H9 (cell line): ENCODE data around the gene PHAX. TPM values are rescaled to one million over a fixed set of nuclear protein-coding genes. Genes with fewer than 3 reads are reported as not detected.

Source experiments
- DNase-seq: peaks from one replicate; pipeline ENCODE4 v3.0.0-alpha.2; 2017
- H2AFZ ChIP-seq: one replicate; pipeline ENCODE4 v1.6.1; 2013; ENCODE audit warnings: mild to moderate bottlenecking, low read length, control low read depth, moderate library complexity
- H2AK5ac ChIP-seq: 2 replicates; pipeline ENCODE4 v1.6.1; 2013; ENCODE audit warnings: low read length, control low read depth, mixed read lengths; ENCODE audit not compliant: insufficient read length
- H2BK120ac ChIP-seq: one replicate; pipeline ENCODE4 v1.6.1; 2013; ENCODE audit warnings: low read depth, mild to moderate bottlenecking, low read length, control low read depth, inconsistent platforms; ENCODE audit not compliant: poor library complexity, severe bottlenecking
- H2BK12ac ChIP-seq: 2 replicates; pipeline ENCODE4 v1.6.1; 2013; ENCODE audit warnings: low read length, control low read depth, mixed read lengths, low read depth; ENCODE audit not compliant: insufficient read length
- H2BK15ac ChIP-seq: 2 replicates; pipeline ENCODE4 v1.6.1; 2013; ENCODE audit warnings: low read depth, low read length, control low read depth
- H2BK20ac ChIP-seq: one replicate; pipeline ENCODE4 v1.6.1; 2013; ENCODE audit warnings: low read depth, mild to moderate bottlenecking, low read length, control low read depth, inconsistent platforms; ENCODE audit not compliant: poor library complexity, severe bottlenecking
- H2BK5ac ChIP-seq: 2 replicates; pipeline ENCODE4 v1.6.1; 2013; ENCODE audit warnings: low read length, control low read depth, mixed read lengths; ENCODE audit not compliant: insufficient read length
- H3K14ac ChIP-seq: 2 replicates; pipeline ENCODE4 v1.6.1; 2013; ENCODE audit warnings: low read length, control low read depth; ENCODE audit not compliant: insufficient read depth
- H3K18ac ChIP-seq: 2 replicates; pipeline ENCODE4 v1.6.1; 2013; ENCODE audit warnings: low read depth, mild to moderate bottlenecking, mixed read lengths, low read length, control low read depth; ENCODE audit not compliant: insufficient read length
- H3K23ac ChIP-seq: 2 replicates; pipeline ENCODE4 v1.6.1; 2013; ENCODE audit warnings: low read length, control low read depth, mixed read lengths, low read depth; ENCODE audit not compliant: insufficient read length
- H3K23me2 ChIP-seq: 2 replicates; pipeline ENCODE4 v1.6.1; 2013; ENCODE audit warnings: low read depth, mild to moderate bottlenecking, mixed read lengths, low read length, control low read depth; ENCODE audit not compliant: insufficient read length, poor library complexity, severe bottlenecking
- H3K27ac ChIP-seq: 2 replicates; pipeline ENCODE4 v1.5.1; 2013; ENCODE audit warnings: low read length, control low read depth, mixed read lengths, low read depth; ENCODE audit not compliant: insufficient read length
- H3K27me3 ChIP-seq: 2 replicates; pipeline ENCODE4 v1.6.1; 2013; ENCODE audit warnings: low read length, control low read depth, inconsistent platforms; ENCODE audit not compliant: insufficient read depth
- H3K4ac ChIP-seq: 2 replicates; pipeline ENCODE4 v1.6.1; 2013; ENCODE audit warnings: low read depth, mild to moderate bottlenecking, control low read depth, inconsistent platforms, low read length, moderate library complexity
- H3K4me1 ChIP-seq: 2 replicates; pipeline ENCODE4 v1.6.1; 2013; ENCODE audit warnings: low read length, control low read depth, inconsistent platforms; ENCODE audit not compliant: insufficient read depth
- H3K4me2 ChIP-seq: 2 replicates; pipeline ENCODE4 v1.6.1; 2013; ENCODE audit warnings: low read length, control low read depth, mixed read lengths; ENCODE audit not compliant: insufficient read length, insufficient read depth
- H3K56ac ChIP-seq: 2 replicates; pipeline ENCODE4 v1.6.1; 2013; ENCODE audit warnings: low read depth, mild to moderate bottlenecking, mixed read lengths, low read length, control low read depth; ENCODE audit not compliant: insufficient read length
- H3K79me1 ChIP-seq: 2 replicates; pipeline ENCODE4 v1.6.1; 2013; ENCODE audit warnings: low read depth, mild to moderate bottlenecking, moderate library complexity, low read length, control low read depth, inconsistent platforms; ENCODE audit not compliant: insufficient read depth, poor library complexity, severe bottlenecking
- H3K79me2 ChIP-seq: 2 replicates; pipeline ENCODE4 v1.6.1; 2013; ENCODE audit warnings: low read length, control low read depth, inconsistent platforms; ENCODE audit not compliant: insufficient read depth
- H3K9ac ChIP-seq: 2 replicates; pipeline ENCODE4 v1.6.1; 2013; ENCODE audit warnings: low read length, control low read depth, mixed read lengths; ENCODE audit not compliant: insufficient read length; ENCODE audit errors: extremely low read depth
- H3K9me3 ChIP-seq: one replicate; pipeline ENCODE4 v1.6.1; 2013; ENCODE audit warnings: low read depth, low read length, inconsistent platforms; ENCODE audit not compliant: control insufficient read depth
- H3T11ph ChIP-seq: one replicate; pipeline ENCODE4 v1.6.1; 2013; ENCODE audit warnings: mild to moderate bottlenecking, low read length, control low read depth, inconsistent platforms
- H4K20me1 ChIP-seq: one replicate; pipeline ENCODE4 v1.6.1; 2013; ENCODE audit not compliant: control insufficient read depth, insufficient read length, insufficient read depth
- H4K5ac ChIP-seq: 2 replicates; pipeline ENCODE4 v1.6.1; 2013; ENCODE audit warnings: low read depth, mild to moderate bottlenecking, mixed read lengths, low read length, control low read depth; ENCODE audit not compliant: insufficient read length
- H4K8ac ChIP-seq: replicated peaks from 2 replicates; pipeline ENCODE4 v1.6.1; 2013; ENCODE audit warnings: low read length, control low read depth, mixed read lengths, low read depth; ENCODE audit not compliant: insufficient read length
- H4K91ac ChIP-seq: 2 replicates; pipeline ENCODE4 v1.6.1; 2013; ENCODE audit warnings: low read depth, mild to moderate bottlenecking, moderate library complexity, mixed read lengths, low read length, control low read depth; ENCODE audit not compliant: insufficient read length
- H3K27ac Mint-ChIP-seq, 3 experiments: 2 replicates in 2 of 3; 3 replicates in 1 of 3; pipeline ENCODE4 v1.8.0; 2020 to 2021; ENCODE audit warnings: mixed read lengths in 3 of 3, mild to moderate bottlenecking in 1 of 3, moderate library complexity in 1 of 3
- H3K27me3 Mint-ChIP-seq: 2 replicates; pipeline ENCODE4 v1.8.0; 2021; ENCODE audit warnings: low read depth, mild to moderate bottlenecking, moderate library complexity, mixed read lengths
- H3K36me3 Mint-ChIP-seq, 3 experiments: 2 replicates in 2 of 3; 3 replicates in 1 of 3; pipeline ENCODE4 v1.8.0; 2020 to 2021; ENCODE audit warnings: low read depth in 3 of 3, mixed read lengths in 3 of 3; ENCODE audit not compliant: insufficient read depth in 1 of 3
- H3K4me1 Mint-ChIP-seq, 2 experiments: 2 replicates each; pipeline ENCODE4 v1.8.0; 2020; ENCODE audit warnings: mixed read lengths in 2 of 2
- H3K4me3 Mint-ChIP-seq, 2 experiments: 2 replicates in 1 of 2; 3 replicates in 1 of 2; pipeline ENCODE4 v1.8.0; 2020 to 2021; ENCODE audit warnings: mild to moderate bottlenecking in 2 of 2, mixed read lengths in 2 of 2, moderate library complexity in 1 of 2
- H3K9me3 Mint-ChIP-seq, 2 experiments: 2 replicates in 1 of 2; 3 replicates in 1 of 2; pipeline ENCODE4 v1.8.0; 2020; ENCODE audit warnings: mild to moderate bottlenecking in 2 of 2, mixed read lengths in 2 of 2, moderate library complexity in 1 of 2
- WGBS: extraction: QIAGEN DNeasy Blood & Tissue Kit; methylation state at CpG from one replicate; pipeline ENCODE4 v1.1.7; 2013; ENCODE audit warnings: missing lambda C conversion rate, low lambda C conversion rate, mixed read lengths; ENCODE audit not compliant: insufficient read length; ENCODE audit errors: extremely low coverage; 5-methylcytosine and 5-hydroxymethylcytosine counted together
- total RNA-seq: library from RNA; stranded (reverse); gene quantifications from 2 replicates; pipeline ENCODE4 v1.2.1, GENCODE V29; 2021
- TF ChIP-seq, protein P1 (sequence below): fragments of 200-600 bp; sonication (generic); conservative IDR thresholded peaks from 3 replicates; pipeline ENCODE4 v1.8.0; 2021; ENCODE audit warnings: antibody characterized with exemption, mild to moderate bottlenecking

The PHAX gene
- total RNA-seq, 1 experiment from 2014 or later, result 65.6 TPM

GRCh38 chr5:126579716-126580115 is 21.0 kb upstream of the PHAX start:
- Histone ChIP-seq H3K4me2 (no peak overlapping the region), H3K4me1 (no peaks in the 10 kb centered on the region), H2BK5ac (no peak overlapping the region), H3K79me1 (no peaks in the 10 kb centered on the region), H4K20me1 (no peaks in the 10 kb centered on the region), H2BK120ac (no peak overlapping the region), H3K23ac (no peak overlapping the region), H3K27me3 (no peaks in the 10 kb centered on the region), H3K9ac (no peak overlapping the region), H3K9me3 (no peaks in the 10 kb centered on the region), H3K27ac (no peak overlapping the region), H3T11ph (no peak overlapping the region), H3K23me2 (no peaks in the 10 kb centered on the region), H4K8ac (no peak overlapping the region), H3K18ac (no peak overlapping the region), H3K4ac (no peak overlapping the region), H2AK5ac (no peak overlapping the region), H4K5ac (no peak overlapping the region), H2AFZ (no peak overlapping the region), H3K56ac (no peak overlapping the region), H2BK15ac (no peak overlapping the region), H4K91ac (no peak overlapping the region), H3K79me2 (no peaks in the 10 kb centered on the region), H2BK12ac (no peak overlapping the region), H3K14ac (no peak overlapping the region), H2BK20ac (no peak overlapping the region)
- DNase-seq, result no peak
- Mint-ChIP-seq H3K36me3 (peaks cover 58 to 90% (median 85%) of the 10 kb centered on the region in 3 experiments; a peak in 6 of 7 replicates), H3K4me3 (no peak overlapping the region), H3K27ac (no peak overlapping the region), H3K9me3 (no peaks in the 10 kb centered on the region), H3K27me3 (no peaks in the 10 kb centered on the region), H3K4me1 (no peaks in the 10 kb centered on the region)
- TF ChIP-seq, protein P1, sequence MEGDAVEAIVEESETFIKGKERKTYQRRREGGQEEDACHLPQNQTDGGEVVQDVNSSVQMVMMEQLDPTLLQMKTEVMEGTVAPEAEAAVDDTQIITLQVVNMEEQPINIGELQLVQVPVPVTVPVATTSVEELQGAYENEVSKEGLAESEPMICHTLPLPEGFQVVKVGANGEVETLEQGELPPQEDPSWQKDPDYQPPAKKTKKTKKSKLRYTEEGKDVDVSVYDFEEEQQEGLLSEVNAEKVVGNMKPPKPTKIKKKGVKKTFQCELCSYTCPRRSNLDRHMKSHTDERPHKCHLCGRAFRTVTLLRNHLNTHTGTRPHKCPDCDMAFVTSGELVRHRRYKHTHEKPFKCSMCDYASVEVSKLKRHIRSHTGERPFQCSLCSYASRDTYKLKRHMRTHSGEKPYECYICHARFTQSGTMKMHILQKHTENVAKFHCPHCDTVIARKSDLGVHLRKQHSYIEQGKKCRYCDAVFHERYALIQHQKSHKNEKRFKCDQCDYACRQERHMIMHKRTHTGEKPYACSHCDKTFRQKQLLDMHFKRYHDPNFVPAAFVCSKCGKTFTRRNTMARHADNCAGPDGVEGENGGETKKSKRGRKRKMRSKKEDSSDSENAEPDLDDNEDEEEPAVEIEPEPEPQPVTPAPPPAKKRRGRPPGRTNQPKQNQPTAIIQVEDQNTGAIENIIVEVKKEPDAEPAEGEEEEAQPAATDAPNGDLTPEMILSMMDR, result no peak
- no CpG with 5 or more reads among the region's 2 CpGs for WGBS
